H9 (cell line): ENCODE data around the gene RAP1GDS1. TPM values are rescaled to one million over a fixed set of nuclear protein-coding genes. Genes with fewer than 3 reads are reported as not detected.

ENCODE experiments used
- DNase-seq: peaks from one replicate; pipeline ENCODE4 v3.0.0-alpha.2; 2017
- H2AFZ ChIP-seq: one replicate; pipeline ENCODE4 v1.6.1; 2013; ENCODE audit warnings: mild to moderate bottlenecking, low read length, control low read depth, moderate library complexity
- H2AK5ac ChIP-seq: 2 replicates; pipeline ENCODE4 v1.6.1; 2013; ENCODE audit warnings: low read length, control low read depth, mixed read lengths; ENCODE audit not compliant: insufficient read length
- H2BK120ac ChIP-seq: one replicate; pipeline ENCODE4 v1.6.1; 2013; ENCODE audit warnings: low read depth, mild to moderate bottlenecking, low read length, control low read depth, inconsistent platforms; ENCODE audit not compliant: poor library complexity, severe bottlenecking
- H2BK12ac ChIP-seq: 2 replicates; pipeline ENCODE4 v1.6.1; 2013; ENCODE audit warnings: low read length, control low read depth, mixed read lengths, low read depth; ENCODE audit not compliant: insufficient read length
- H2BK15ac ChIP-seq: 2 replicates; pipeline ENCODE4 v1.6.1; 2013; ENCODE audit warnings: low read depth, low read length, control low read depth
- H2BK20ac ChIP-seq: one replicate; pipeline ENCODE4 v1.6.1; 2013; ENCODE audit warnings: low read depth, mild to moderate bottlenecking, low read length, control low read depth, inconsistent platforms; ENCODE audit not compliant: poor library complexity, severe bottlenecking
- H2BK5ac ChIP-seq: 2 replicates; pipeline ENCODE4 v1.6.1; 2013; ENCODE audit warnings: low read length, control low read depth, mixed read lengths; ENCODE audit not compliant: insufficient read length
- H3K14ac ChIP-seq: 2 replicates; pipeline ENCODE4 v1.6.1; 2013; ENCODE audit warnings: low read length, control low read depth; ENCODE audit not compliant: insufficient read depth
- H3K18ac ChIP-seq: 2 replicates; pipeline ENCODE4 v1.6.1; 2013; ENCODE audit warnings: low read depth, mild to moderate bottlenecking, mixed read lengths, low read length, control low read depth; ENCODE audit not compliant: insufficient read length
- H3K23ac ChIP-seq: 2 replicates; pipeline ENCODE4 v1.6.1; 2013; ENCODE audit warnings: low read length, control low read depth, mixed read lengths, low read depth; ENCODE audit not compliant: insufficient read length
- H3K23me2 ChIP-seq: 2 replicates; pipeline ENCODE4 v1.6.1; 2013; ENCODE audit warnings: low read depth, mild to moderate bottlenecking, mixed read lengths, low read length, control low read depth; ENCODE audit not compliant: insufficient read length, poor library complexity, severe bottlenecking
- H3K27ac ChIP-seq: 2 replicates; pipeline ENCODE4 v1.5.1; 2013; ENCODE audit warnings: low read length, control low read depth, mixed read lengths, low read depth; ENCODE audit not compliant: insufficient read length
- H3K27me3 ChIP-seq: 2 replicates; pipeline ENCODE4 v1.6.1; 2013; ENCODE audit warnings: low read length, control low read depth, inconsistent platforms; ENCODE audit not compliant: insufficient read depth
- H3K4ac ChIP-seq: 2 replicates; pipeline ENCODE4 v1.6.1; 2013; ENCODE audit warnings: low read depth, mild to moderate bottlenecking, control low read depth, inconsistent platforms, low read length, moderate library complexity
- H3K4me1 ChIP-seq: 2 replicates; pipeline ENCODE4 v1.6.1; 2013; ENCODE audit warnings: low read length, control low read depth, inconsistent platforms; ENCODE audit not compliant: insufficient read depth
- H3K4me2 ChIP-seq: 2 replicates; pipeline ENCODE4 v1.6.1; 2013; ENCODE audit warnings: low read length, control low read depth, mixed read lengths; ENCODE audit not compliant: insufficient read length, insufficient read depth
- H3K56ac ChIP-seq: 2 replicates; pipeline ENCODE4 v1.6.1; 2013; ENCODE audit warnings: low read depth, mild to moderate bottlenecking, mixed read lengths, low read length, control low read depth; ENCODE audit not compliant: insufficient read length
- H3K79me1 ChIP-seq: 2 replicates; pipeline ENCODE4 v1.6.1; 2013; ENCODE audit warnings: low read depth, mild to moderate bottlenecking, moderate library complexity, low read length, control low read depth, inconsistent platforms; ENCODE audit not compliant: insufficient read depth, poor library complexity, severe bottlenecking
- H3K79me2 ChIP-seq: 2 replicates; pipeline ENCODE4 v1.6.1; 2013; ENCODE audit warnings: low read length, control low read depth, inconsistent platforms; ENCODE audit not compliant: insufficient read depth
- H3K9ac ChIP-seq: 2 replicates; pipeline ENCODE4 v1.6.1; 2013; ENCODE audit warnings: low read length, control low read depth, mixed read lengths; ENCODE audit not compliant: insufficient read length; ENCODE audit errors: extremely low read depth
- H3K9me3 ChIP-seq: one replicate; pipeline ENCODE4 v1.6.1; 2013; ENCODE audit warnings: low read depth, low read length, inconsistent platforms; ENCODE audit not compliant: control insufficient read depth
- H3T11ph ChIP-seq: one replicate; pipeline ENCODE4 v1.6.1; 2013; ENCODE audit warnings: mild to moderate bottlenecking, low read length, control low read depth, inconsistent platforms
- H4K20me1 ChIP-seq: one replicate; pipeline ENCODE4 v1.6.1; 2013; ENCODE audit not compliant: control insufficient read depth, insufficient read length, insufficient read depth
- H4K5ac ChIP-seq: 2 replicates; pipeline ENCODE4 v1.6.1; 2013; ENCODE audit warnings: low read depth, mild to moderate bottlenecking, mixed read lengths, low read length, control low read depth; ENCODE audit not compliant: insufficient read length
- H4K8ac ChIP-seq: replicated peaks from 2 replicates; pipeline ENCODE4 v1.6.1; 2013; ENCODE audit warnings: low read length, control low read depth, mixed read lengths, low read depth; ENCODE audit not compliant: insufficient read length
- H4K91ac ChIP-seq: 2 replicates; pipeline ENCODE4 v1.6.1; 2013; ENCODE audit warnings: low read depth, mild to moderate bottlenecking, moderate library complexity, mixed read lengths, low read length, control low read depth; ENCODE audit not compliant: insufficient read length
- H3K27ac Mint-ChIP-seq, 3 experiments: 2 replicates in 2 of 3; 3 replicates in 1 of 3; pipeline ENCODE4 v1.8.0; 2020 to 2021; ENCODE audit warnings: mixed read lengths in 3 of 3, mild to moderate bottlenecking in 1 of 3, moderate library complexity in 1 of 3
- H3K27me3 Mint-ChIP-seq: 2 replicates; pipeline ENCODE4 v1.8.0; 2021; ENCODE audit warnings: low read depth, mild to moderate bottlenecking, moderate library complexity, mixed read lengths
- H3K36me3 Mint-ChIP-seq, 3 experiments: 2 replicates in 2 of 3; 3 replicates in 1 of 3; pipeline ENCODE4 v1.8.0; 2020 to 2021; ENCODE audit warnings: low read depth in 3 of 3, mixed read lengths in 3 of 3; ENCODE audit not compliant: insufficient read depth in 1 of 3
- H3K4me1 Mint-ChIP-seq, 2 experiments: 2 replicates each; pipeline ENCODE4 v1.8.0; 2020; ENCODE audit warnings: mixed read lengths in 2 of 2
- H3K4me3 Mint-ChIP-seq, 2 experiments: 2 replicates in 1 of 2; 3 replicates in 1 of 2; pipeline ENCODE4 v1.8.0; 2020 to 2021; ENCODE audit warnings: mild to moderate bottlenecking in 2 of 2, mixed read lengths in 2 of 2, moderate library complexity in 1 of 2
- H3K9me3 Mint-ChIP-seq, 2 experiments: 2 replicates in 1 of 2; 3 replicates in 1 of 2; pipeline ENCODE4 v1.8.0; 2020; ENCODE audit warnings: mild to moderate bottlenecking in 2 of 2, mixed read lengths in 2 of 2, moderate library complexity in 1 of 2
- CTCF ChIP-seq: fragments of 200-600 bp; sonication (generic); conservative IDR thresholded peaks from 3 replicates; pipeline ENCODE4 v1.8.0; 2021; ENCODE audit warnings: antibody characterized with exemption, mild to moderate bottlenecking
- WGBS: extraction: QIAGEN DNeasy Blood & Tissue Kit; methylation state at CpG from one replicate; pipeline ENCODE4 v1.1.7; 2013; ENCODE audit warnings: missing lambda C conversion rate, low lambda C conversion rate, mixed read lengths; ENCODE audit not compliant: insufficient read length; ENCODE audit errors: extremely low coverage; 5-methylcytosine and 5-hydroxymethylcytosine counted together
- total RNA-seq: library from RNA; stranded (reverse); gene quantifications from 2 replicates; pipeline ENCODE4 v1.2.1, GENCODE V29; 2021

RAP1GDS1 gene
- total RNA-seq, 1 experiment from 2014 or later, result 25.2 TPM

GRCh38 chr4:98481167-98481566 lies 220.0 kb downstream of the RAP1GDS1 start:
- no peak overlapping the region; a peak in 1 of 7 replicates for H3K27ac Mint-ChIP-seq
- H3K9me3 ChIP-seq, result no peaks in the 10 kb centered on the region
- H2BK15ac ChIP-seq, result no peak overlapping the region
- no peak overlapping the region for H3K18ac ChIP-seq
- no peaks in the 10 kb centered on the region for H3K79me2 ChIP-seq
- H2AFZ ChIP-seq, result no peak overlapping the region
- no peaks in the 10 kb centered on the region for H3K27me3 ChIP-seq
- no peak for TF ChIP-seq CTCF
- no CpG with 5 or more reads among the region's 3 CpGs for WGBS
- no peak overlapping the region for H2AK5ac ChIP-seq
- peaks cover 26 to 31% of the 10 kb centered on the region in 2 experiments for H3K4me1 Mint-ChIP-seq
- no peak overlapping the region for H3K23ac ChIP-seq
- no peak overlapping the region for H3K4ac ChIP-seq
- no peak overlapping the region for H3K4me3 Mint-ChIP-seq
- DNase-seq, result no peak
- no peak overlapping the region for H3K14ac ChIP-seq
- no peaks in the 10 kb centered on the region for H4K20me1 ChIP-seq
- no peak overlapping the region for H4K5ac ChIP-seq
- H3K36me3 Mint-ChIP-seq, result peaks cover 0 to 9% (median 0%) of the 10 kb centered on the region in 3 experiments; a peak in 3 of 7 replicates
- no peaks in the 10 kb centered on the region for H3K79me1 ChIP-seq
- H2BK12ac ChIP-seq, result no peak overlapping the region
- H3K4me2 ChIP-seq, result no peak overlapping the region
- H4K91ac ChIP-seq, result no peak overlapping the region
- peaks cover 7% of the 10 kb centered on the region; the same call in 1 of the 2 replicates for H3K4me1 ChIP-seq
- H3T11ph ChIP-seq, result no peak overlapping the region
- no peaks in the 10 kb centered on the region for H3K27me3 Mint-ChIP-seq
- no peak overlapping the region for H3K9ac ChIP-seq
- H2BK120ac ChIP-seq, result no peak overlapping the region
- H3K27ac ChIP-seq, result no peak overlapping the region
- no peak overlapping the region for H2BK5ac ChIP-seq
- H3K9me3 Mint-ChIP-seq, result no peaks in the 10 kb centered on the region
- no peak overlapping the region for H2BK20ac ChIP-seq
- H3K56ac ChIP-seq, result no peak overlapping the region
- H4K8ac ChIP-seq, result no peak overlapping the region
- no peaks in the 10 kb centered on the region for H3K23me2 ChIP-seq
